KMS-11 (cell line): ENCODE results near the gene AFTPH.

Experiments used
- H2AFZ ChIP-seq: fragments of 200-600 bp; sonication (generic); 2 replicates; pipeline ENCODE4 v1.6.1; 2016; ENCODE audit warnings: antibody characterized with exemption, mixed run types, low read depth
- H3K27ac ChIP-seq: fragments of 200-600 bp; sonication (generic); 2 replicates; pipeline ENCODE4 v1.6.1; 2016; ENCODE audit warnings: mild to moderate bottlenecking, mixed run types
- H3K27me3 ChIP-seq: fragments of 200-600 bp; sonication (generic); 2 replicates; pipeline ENCODE4 v1.6.1; 2017; ENCODE audit warnings: mild to moderate bottlenecking, low read depth, mixed run types, moderate library complexity; ENCODE audit not compliant: insufficient read depth
- H3K36me3 ChIP-seq: fragments of 200-600 bp; sonication (generic); 2 replicates; pipeline ENCODE4 v1.6.1; 2017; ENCODE audit warnings: mild to moderate bottlenecking, mixed run types; ENCODE audit not compliant: insufficient read depth
- H3K4me1 ChIP-seq: fragments of 200-600 bp; sonication (generic); 2 replicates; pipeline ENCODE4 v1.6.1; 2016; ENCODE audit warnings: mild to moderate bottlenecking, low read depth, mixed run types; ENCODE audit not compliant: poor library complexity, severe bottlenecking
- H3K4me2 ChIP-seq: fragments of 200-600 bp; sonication (generic); 2 replicates; pipeline ENCODE4 v1.7.0; 2016; ENCODE audit warnings: mild to moderate bottlenecking, mixed run types
- H3K4me3 ChIP-seq: fragments of 200-600 bp; sonication (generic); IDR thresholded peaks from 2 replicates; pipeline ENCODE4 v1.6.1; 2017; ENCODE audit warnings: low read depth, low read length, mixed read lengths; ENCODE audit not compliant: insufficient read depth
- H3K79me2 ChIP-seq: fragments of 200-600 bp; sonication (generic); 2 replicates; pipeline ENCODE4 v1.6.1; 2016; ENCODE audit warnings: low read depth, mixed run types; ENCODE audit not compliant: insufficient read depth
- H3K9ac ChIP-seq: fragments of 200-600 bp; sonication (generic); 2 replicates; pipeline ENCODE4 v1.6.1; 2016; ENCODE audit warnings: mild to moderate bottlenecking, mixed run types
- H4K20me1 ChIP-seq: fragments of 200-600 bp; sonication (generic); 2 replicates; pipeline ENCODE4 v1.6.1; 2016; ENCODE audit warnings: mild to moderate bottlenecking, mixed run types; ENCODE audit not compliant: insufficient read depth
- TF ChIP-seq, protein P1 (sequence below): fragments of 200-600 bp; sonication (generic); conservative IDR thresholded peaks from 2 replicates; pipeline ENCODE4 v1.6.1; 2017; ENCODE audit warnings: low read depth, mild to moderate bottlenecking, antibody characterized with exemption, low read length, moderate library complexity, mixed read lengths

AFTPH gene

DNA sequence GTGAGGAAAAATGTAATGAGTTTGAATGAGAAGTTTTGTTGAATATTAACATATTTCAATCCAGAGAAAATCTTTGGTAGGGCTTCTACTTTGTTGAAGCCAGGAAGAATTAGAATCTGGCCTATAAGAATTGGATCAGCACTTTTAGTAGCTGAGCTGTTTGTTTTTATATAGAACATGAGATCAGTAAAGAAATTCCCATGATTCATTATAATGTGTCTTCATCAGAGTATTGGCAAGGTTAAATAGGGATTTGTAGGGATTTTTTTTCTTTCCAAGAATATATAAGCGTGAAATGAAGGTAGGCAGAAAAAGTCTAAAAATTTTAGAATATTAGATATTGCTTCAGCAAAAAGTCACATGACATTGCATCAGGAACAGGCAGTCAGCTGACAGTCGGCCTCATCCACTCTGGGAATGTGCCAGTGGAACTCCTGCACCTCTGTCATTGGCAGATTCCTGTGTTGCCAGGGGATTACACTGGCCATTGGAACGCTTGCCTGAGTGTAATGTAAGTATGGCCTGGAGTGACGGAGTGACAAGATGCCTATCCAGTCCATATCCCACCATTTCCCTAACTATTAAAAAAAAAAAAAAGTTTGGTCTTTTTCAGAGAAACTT, 69.0 kb downstream of the AFTPH start:
- H4K20me1 ChIP-seq, result no peaks in the 10 kb centered on the region
- peaks cover 9% of the 10 kb centered on the region for H3K4me1 ChIP-seq
- no peak overlapping the region for H3K27ac ChIP-seq
- H3K4me3 ChIP-seq, result no peak overlapping the region
- no peaks in the 10 kb centered on the region for H3K27me3 ChIP-seq
- TF ChIP-seq, protein P1, sequence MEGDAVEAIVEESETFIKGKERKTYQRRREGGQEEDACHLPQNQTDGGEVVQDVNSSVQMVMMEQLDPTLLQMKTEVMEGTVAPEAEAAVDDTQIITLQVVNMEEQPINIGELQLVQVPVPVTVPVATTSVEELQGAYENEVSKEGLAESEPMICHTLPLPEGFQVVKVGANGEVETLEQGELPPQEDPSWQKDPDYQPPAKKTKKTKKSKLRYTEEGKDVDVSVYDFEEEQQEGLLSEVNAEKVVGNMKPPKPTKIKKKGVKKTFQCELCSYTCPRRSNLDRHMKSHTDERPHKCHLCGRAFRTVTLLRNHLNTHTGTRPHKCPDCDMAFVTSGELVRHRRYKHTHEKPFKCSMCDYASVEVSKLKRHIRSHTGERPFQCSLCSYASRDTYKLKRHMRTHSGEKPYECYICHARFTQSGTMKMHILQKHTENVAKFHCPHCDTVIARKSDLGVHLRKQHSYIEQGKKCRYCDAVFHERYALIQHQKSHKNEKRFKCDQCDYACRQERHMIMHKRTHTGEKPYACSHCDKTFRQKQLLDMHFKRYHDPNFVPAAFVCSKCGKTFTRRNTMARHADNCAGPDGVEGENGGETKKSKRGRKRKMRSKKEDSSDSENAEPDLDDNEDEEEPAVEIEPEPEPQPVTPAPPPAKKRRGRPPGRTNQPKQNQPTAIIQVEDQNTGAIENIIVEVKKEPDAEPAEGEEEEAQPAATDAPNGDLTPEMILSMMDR, result no peak
- no peak overlapping the region for H2AFZ ChIP-seq
- no peak overlapping the region for H3K9ac ChIP-seq
- no peaks in the 10 kb centered on the region for H3K36me3 ChIP-seq
- no peak overlapping the region for H3K4me2 ChIP-seq
- H3K79me2 ChIP-seq, result no peaks in the 10 kb centered on the region

DNA sequence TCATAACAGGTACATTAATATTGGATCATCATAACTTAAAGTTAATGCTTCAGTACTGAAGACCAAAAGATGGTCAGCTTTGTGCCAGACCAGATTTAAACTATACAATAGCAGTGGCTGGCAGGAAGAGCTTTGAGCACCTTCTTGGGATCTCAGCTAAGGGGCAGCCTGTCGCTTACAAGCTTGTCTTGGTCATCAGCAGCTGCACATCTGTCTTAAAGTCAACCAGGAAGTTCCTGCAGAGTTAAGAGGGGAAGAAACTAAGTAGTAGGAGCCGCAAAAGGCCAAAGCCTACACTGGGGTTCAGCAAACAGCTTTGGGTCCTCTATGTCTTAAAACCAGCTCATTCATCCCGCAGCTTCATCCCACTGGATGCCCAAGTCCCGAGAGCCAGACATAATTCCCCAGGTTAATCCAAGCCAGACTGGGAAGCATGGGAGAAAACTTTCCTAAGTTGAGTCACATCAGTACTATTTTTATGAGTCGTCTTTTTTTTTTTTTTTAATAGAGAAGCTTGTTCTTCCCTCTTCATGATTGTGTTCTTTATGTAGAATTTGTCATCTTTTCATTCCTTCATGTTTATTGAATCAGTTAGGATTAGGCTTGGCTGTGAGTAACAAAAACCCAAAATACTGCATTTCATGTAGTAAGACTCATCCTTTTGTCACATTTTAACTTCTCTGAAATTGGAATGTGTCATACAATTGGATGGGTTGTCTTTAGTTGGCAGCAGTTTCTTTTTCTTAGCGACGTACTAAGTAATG, 70.3 kb downstream of the AFTPH start:
- Histone ChIP-seq H3K27ac (no peak overlapping the region), H3K27me3 (no peaks in the 10 kb centered on the region), H3K4me2 (no peak overlapping the region)

DNA sequence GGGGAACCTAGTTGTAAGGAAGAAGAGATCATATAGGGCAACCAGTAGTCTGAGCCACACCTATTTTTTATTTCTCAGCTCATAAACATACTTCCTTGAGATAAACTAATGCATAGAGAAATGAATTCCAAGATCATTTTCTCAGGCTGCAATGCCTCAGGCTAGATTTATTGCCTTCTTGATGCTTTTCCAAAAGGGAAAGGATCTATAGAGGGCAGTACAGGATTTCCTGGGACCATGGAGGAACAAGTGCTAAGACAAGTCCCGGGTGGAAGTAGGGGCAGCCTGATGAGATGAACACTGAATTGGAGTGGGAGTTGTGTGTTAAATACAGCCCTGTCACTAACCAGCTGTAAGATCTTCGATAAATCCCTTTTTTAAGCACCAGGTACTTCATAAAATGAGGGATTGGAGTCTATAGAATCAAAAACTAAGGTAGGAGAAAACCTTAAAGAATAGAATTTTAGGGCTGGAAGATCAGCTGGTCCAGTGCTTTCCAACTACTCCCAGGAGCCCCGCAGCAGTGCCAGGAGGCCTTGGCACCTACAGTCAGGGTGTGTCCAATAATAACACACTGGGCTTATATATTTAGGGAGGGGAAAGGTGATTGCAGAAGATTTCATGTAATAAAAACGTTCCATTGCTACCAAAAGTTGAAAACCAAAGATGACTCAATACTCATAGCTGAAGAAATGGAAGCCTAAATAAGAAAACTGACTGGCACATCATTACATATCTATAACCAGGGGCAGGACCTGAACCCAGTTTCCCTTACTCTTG, 71.5 kb downstream of the AFTPH start:
- Histone ChIP-seq H3K9ac (no peak overlapping the region), H4K20me1 (no peaks in the 10 kb centered on the region), H3K27ac (no peak overlapping the region)

More for the DNA sequence above, 70.3 kb downstream of the AFTPH start:
- H2AFZ ChIP-seq, result no peak overlapping the region
- no peaks in the 10 kb centered on the region for H4K20me1 ChIP-seq
- H3K36me3 ChIP-seq, result no peaks in the 10 kb centered on the region
- H3K9ac ChIP-seq, result no peak overlapping the region
- H3K79me2 ChIP-seq, result no peaks in the 10 kb centered on the region
- no peak overlapping the region for H3K4me3 ChIP-seq
- TF ChIP-seq, protein P1, result no peak
- H3K4me1 ChIP-seq, result peaks cover 9% of the 10 kb centered on the region

DNA sequence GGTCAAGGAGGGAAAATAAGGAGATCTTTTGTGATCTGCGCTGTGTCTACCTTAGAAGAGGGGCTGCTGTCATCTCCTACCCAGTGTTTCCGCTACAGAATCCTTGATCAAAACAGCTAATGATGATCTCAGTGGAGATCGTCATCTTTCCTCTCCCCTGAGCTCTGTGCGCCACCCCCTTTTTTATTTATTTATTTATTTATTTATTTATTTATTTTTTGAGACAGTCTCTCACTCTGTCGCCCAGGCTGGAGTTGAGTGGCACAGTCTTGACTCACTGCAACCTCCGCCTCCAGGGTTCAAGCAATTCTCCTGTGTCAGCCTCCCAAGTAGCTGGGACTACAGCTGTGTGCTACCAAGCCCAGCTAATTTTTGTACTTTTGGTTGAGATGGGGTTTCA, 74.1 kb downstream of the AFTPH start:
- TF ChIP-seq, protein P1, result no peak
- Histone ChIP-seq H4K20me1 (no peaks in the 10 kb centered on the region), H2AFZ (no peak overlapping the region), H3K4me2 (no peak overlapping the region), H3K79me2 (no peaks in the 10 kb centered on the region), H3K9ac (no peak overlapping the region), H3K4me1 (peaks cover 28% of the 10 kb centered on the region), H3K27ac (no peak overlapping the region), H3K36me3 (no peaks in the 10 kb centered on the region), H3K4me3 (no peak overlapping the region), H3K27me3 (no peaks in the 10 kb centered on the region)

More for the DNA sequence above, 71.5 kb downstream of the AFTPH start:
- Histone ChIP-seq H3K4me3 (no peak overlapping the region), H3K79me2 (no peaks in the 10 kb centered on the region), H2AFZ (no peak overlapping the region), H3K36me3 (no peaks in the 10 kb centered on the region), H3K27me3 (no peaks in the 10 kb centered on the region), H3K4me1 (peaks cover 12% of the 10 kb centered on the region), H3K4me2 (no peak overlapping the region)
- TF ChIP-seq, protein P1, result no peak
